LNCAP (cell line): ENCODE data around the gene PEMT.

Experiments
- CTCF ChIP-seq: fragments of 450-650 bp; IDR thresholded peaks from 2 replicates; pipeline ENCODE4 v1.5.1; 2017; ENCODE audit warnings: mild to moderate bottlenecking

PEMT gene

GRCh38 chr17:17523001-17523730 lies 68.3 kb downstream of the PEMT start:
- peak; percentile 28; the same call in 1 of the 2 replicates for TF ChIP-seq CTCF

GRCh38 chr17:17520599-17521232 lies 70.8 kb downstream of the PEMT start:
- TF ChIP-seq CTCF, result no peak

GRCh38 chr17:17519886-17520285 lies 71.6 kb downstream of the PEMT start:
- TF ChIP-seq CTCF, result no peak

DNA sequence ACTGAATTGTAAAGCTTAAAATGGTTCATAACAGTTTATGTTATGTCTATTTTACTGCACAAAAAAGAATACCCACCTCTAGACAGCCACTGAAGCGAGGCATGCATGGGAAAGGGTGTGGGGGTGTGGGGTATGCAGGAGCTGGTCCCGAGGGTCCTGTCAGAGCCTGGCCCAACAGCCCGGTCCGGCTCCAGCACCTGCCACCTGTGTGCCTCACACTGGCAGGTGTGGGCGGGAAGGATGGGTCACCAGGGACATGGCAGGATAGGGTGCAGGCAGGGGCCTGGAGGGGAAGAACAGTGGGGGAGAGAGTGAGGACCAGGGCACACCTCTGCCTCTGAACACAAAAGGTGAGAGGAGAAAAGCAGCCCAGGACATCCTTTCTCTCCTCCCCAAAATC lies 72.6 kb downstream of the PEMT start:
- TF ChIP-seq CTCF, result no peak

DNA sequence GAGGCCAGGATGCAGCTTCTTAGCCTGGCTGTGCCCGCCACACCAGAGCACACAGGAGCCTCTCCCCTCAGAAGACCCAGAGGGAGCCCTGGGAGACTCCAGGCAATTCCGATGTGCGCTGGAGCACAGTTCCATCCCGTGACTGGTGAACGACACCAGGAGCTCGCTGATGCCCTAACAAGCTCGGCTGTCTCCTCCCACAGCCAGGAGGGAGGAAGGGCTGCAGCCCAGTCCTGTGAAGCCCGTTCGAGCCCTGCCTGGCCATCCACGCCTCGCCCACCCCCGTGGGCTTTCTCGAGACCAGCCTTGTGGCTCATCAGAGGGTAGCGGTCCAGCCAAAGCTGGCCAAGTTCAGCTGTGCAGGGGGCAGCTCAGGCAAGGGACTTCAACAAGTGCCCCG lies 73.5 kb downstream of the PEMT start:
- TF ChIP-seq CTCF, result no peak

DNA sequence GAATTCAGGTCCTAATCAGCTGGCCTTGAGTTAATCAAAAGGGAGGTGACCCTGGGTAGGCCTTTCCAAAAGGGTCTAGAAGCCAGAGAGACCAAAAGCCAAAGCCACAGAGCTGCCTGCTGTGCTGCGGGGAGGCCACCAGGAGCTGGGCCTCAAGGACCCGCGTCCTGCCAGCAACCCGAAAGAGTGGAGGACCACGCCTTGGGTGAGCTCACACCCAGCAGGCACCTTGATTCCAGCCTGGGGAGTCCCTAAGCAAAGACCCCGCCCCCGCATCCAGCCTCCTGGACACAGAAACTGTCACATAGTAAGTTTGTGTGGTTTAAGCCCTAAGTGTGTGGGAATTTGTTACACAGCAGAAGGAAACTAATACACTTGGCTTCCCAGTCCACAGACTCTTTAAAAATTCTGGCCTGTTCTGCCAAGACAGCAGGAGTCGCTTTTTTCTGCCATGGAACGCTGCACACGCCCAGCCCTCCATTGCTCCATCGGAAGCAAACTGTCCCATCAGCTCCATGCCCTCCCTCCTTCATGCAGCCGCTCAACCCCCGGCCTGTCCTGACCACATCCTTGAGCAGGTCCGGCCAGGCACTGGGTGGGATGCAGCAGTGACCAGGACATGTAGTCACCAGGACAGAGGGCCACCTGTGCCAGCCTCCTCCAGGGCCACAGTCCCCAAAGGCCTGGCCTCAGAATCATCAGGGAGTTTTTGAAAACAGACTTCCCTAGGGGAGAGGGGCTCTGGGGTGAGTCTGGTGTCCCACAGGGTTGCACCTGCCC lies 74.4 kb downstream of the PEMT start:
- TF ChIP-seq CTCF, result no peak

DNA sequence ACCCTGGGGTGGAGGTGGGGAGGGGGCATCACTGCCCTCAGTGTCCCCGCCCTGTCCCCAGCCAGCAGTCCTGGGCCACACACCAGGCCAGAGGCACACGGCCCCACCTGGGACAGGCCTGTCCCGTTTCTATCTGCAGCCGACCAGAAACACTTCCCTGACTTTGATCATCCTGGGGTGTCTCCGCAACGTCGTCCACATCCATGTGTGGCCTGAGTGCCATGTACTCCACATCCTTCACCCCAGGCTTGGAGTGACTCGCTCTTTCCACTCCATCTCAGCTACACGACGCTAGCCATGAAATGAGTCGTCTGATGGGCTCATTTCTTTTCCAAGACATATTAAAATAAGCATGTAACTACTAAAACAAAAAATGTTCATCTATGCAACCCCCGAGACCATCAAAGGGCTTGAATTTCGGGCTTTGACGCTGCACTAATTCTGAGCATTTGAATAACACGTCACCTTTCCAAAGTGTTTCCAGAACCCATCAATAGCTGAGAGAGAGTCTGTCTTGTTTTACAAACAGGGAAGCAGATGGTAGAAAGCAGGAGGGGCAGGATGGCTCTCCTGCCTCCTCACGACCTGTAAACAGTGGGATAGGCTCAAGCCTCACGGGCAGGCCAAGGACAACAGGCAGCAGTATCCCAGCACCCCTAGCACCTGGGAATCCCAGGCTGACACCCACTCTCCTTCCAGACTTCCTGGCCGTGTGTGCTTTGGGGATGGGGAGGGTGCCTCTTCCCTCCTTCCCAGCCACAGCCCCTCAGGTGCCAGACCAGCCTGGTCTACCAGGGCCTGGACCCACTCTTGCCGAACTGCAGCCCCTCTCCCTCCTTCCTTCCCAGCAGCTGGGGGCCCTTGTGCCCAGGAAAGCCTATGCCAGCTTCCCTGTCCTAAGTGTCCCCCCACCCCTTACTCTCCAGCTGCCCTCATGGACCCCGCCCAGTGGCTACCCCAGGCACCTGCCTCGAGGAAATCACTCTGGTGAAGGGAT lies 75.3 kb downstream of the PEMT start:
- TF ChIP-seq CTCF, result no peak
